Fibroblast of pulmonary artery (primary cell): Measurements from ENCODE around the gene ADPRS.

Experiments
- DNase-seq: peaks from one replicate; pipeline ENCODE4 v3.0.0-alpha.2; 2010; ENCODE audit warnings: low read depth
- H3K4me3 ChIP-seq: replicated peaks from 2 replicates; pipeline ENCODE4 v1.5.1; 2011; ENCODE audit warnings: low read depth, mild to moderate bottlenecking, control low read depth, low read length, moderate library complexity
- CTCF ChIP-seq: IDR thresholded peaks from 2 replicates; pipeline ENCODE4 v1.5.1; 2011; ENCODE audit warnings: mild to moderate bottlenecking, control low read depth, low read length, inconsistent platforms; ENCODE audit errors: missing control alignments

Gene ADPRS

GRCh38 chr1:36124404-36125128 is 35.9 kb downstream of the ADPRS start:
- DNase-seq = no peak
- no peak for TF ChIP-seq CTCF
- H3K4me3 ChIP-seq = no peak overlapping the region

GRCh38 chr1:36125129-36125991 is 36.7 kb downstream of the ADPRS start, which contains the start of gene COL8A2:
Gene COL8A2, minus strand, starts transcription at chr1:36125222. Its CDS starts 24,980 bp downstream, at chr1:36100242.
- H3K4me3 ChIP-seq = no peak within 1 kb of the TSS
- no peak for DNase-seq
- no peak for TF ChIP-seq CTCF

- H3K4me3 ChIP-seq = no peak overlapping the region
- no peak for DNase-seq
- TF ChIP-seq CTCF = no peak
Measured at GRCh38 chr1:36126005-36126716, 37.5 kb downstream of the ADPRS start.

GRCh38 chr1:36126797-36127500 is 38.3 kb downstream of the ADPRS start:
- TF ChIP-seq CTCF = no peak
- no peak overlapping the region for H3K4me3 ChIP-seq
- no peak for DNase-seq

- no peak overlapping the region for H3K4me3 ChIP-seq
- TF ChIP-seq CTCF = no peak
Measured at GRCh38 chr1:36128126-36128904, 39.6 kb downstream of the ADPRS start.

GRCh38 chr1:36128905-36129206 is 40.2 kb downstream of the ADPRS start:
- TF ChIP-seq CTCF = no peak
- DNase-seq = no peak
- no peak overlapping the region for H3K4me3 ChIP-seq

More at GRCh38 chr1:36128126-36128904, 39.6 kb downstream of the ADPRS start:
- no peak for DNase-seq
